Neural crest cell (in vitro differentiated cells): ENCODE results near the gene XPA. TPM values are rescaled to one million over a fixed set of nuclear protein-coding genes. Genes with fewer than 3 reads are reported as not detected.

Source experiments
- DNase-seq: peaks from one replicate; pipeline ENCODE4 v3.0.0; 2021; ENCODE audit warnings: low read depth, mixed read lengths, low spot score
- H3K27ac Mint-ChIP-seq: one replicate; pipeline ENCODE4 v1.8.0; 2021; ENCODE audit warnings: mild to moderate bottlenecking, mixed read lengths; ENCODE audit not compliant: unreplicated experiment
- H3K27me3 Mint-ChIP-seq: 2 replicates; pipeline ENCODE4 v1.8.0; 2021; ENCODE audit warnings: low read depth, mild to moderate bottlenecking, mixed read lengths
- H3K36me3 Mint-ChIP-seq: 2 replicates; pipeline ENCODE4 v1.8.0; 2021; ENCODE audit warnings: low read depth, mild to moderate bottlenecking, mixed read lengths
- H3K4me1 Mint-ChIP-seq: 2 replicates; pipeline ENCODE4 v1.8.0; 2021; ENCODE audit warnings: mixed read lengths
- H3K4me3 Mint-ChIP-seq: one replicate; pipeline ENCODE4 v1.8.0; 2021; ENCODE audit warnings: mild to moderate bottlenecking, mixed read lengths
- H3K9me3 Mint-ChIP-seq: 2 replicates; pipeline ENCODE4 v1.8.0; 2021; ENCODE audit warnings: mixed read lengths
- CTCF ChIP-seq: fragments of 200-600 bp; sonication (generic); conservative IDR thresholded peaks from 2 replicates; pipeline ENCODE4 v1.5.0; 2021; ENCODE audit warnings: antibody characterized with exemption, mild to moderate bottlenecking
- total RNA-seq: library from RNA; stranded (reverse); gene quantifications from 2 replicates; pipeline ENCODE4 v1.2.1, GENCODE V29; 2021

XPA gene
- total RNA-seq, 1 donor from 2014 or later: 15.6 TPM

GRCh38 chr9:97722331-97722730, 25.2 kb upstream of the XPA start:
- Mint-ChIP-seq H3K36me3 (no peaks in the 10 kb centered on the region), H3K27me3 (peaks cover 77% of the 10 kb centered on the region), H3K4me3 (no peak overlapping the region), H3K4me1 (peaks cover under 1% of the 10 kb centered on the region), H3K27ac (no peak overlapping the region), H3K9me3 (peaks cover 3% of the 10 kb centered on the region)
- TF ChIP-seq CTCF: no peak
- DNase-seq: no peak

- DNase-seq: no peak
- H3K9me3 Mint-ChIP-seq: peaks cover 3% of the 10 kb centered on the region
- H3K4me1 Mint-ChIP-seq: no peaks in the 10 kb centered on the region
Observed at GRCh38 chr9:97721396-97721795, 24.3 kb upstream of the XPA start.

GRCh38 chr9:97717866-97718265, 20.7 kb upstream of the XPA start:
- H3K9me3 Mint-ChIP-seq: peaks cover 3% of the 10 kb centered on the region
- H3K27me3 Mint-ChIP-seq: peaks cover 64% of the 10 kb centered on the region
- DNase-seq: no peak
- TF ChIP-seq CTCF: no peak
- no peak overlapping the region for H3K27ac Mint-ChIP-seq
- H3K4me1 Mint-ChIP-seq: no peaks in the 10 kb centered on the region
- H3K4me3 Mint-ChIP-seq: no peak overlapping the region
- H3K36me3 Mint-ChIP-seq: no peaks in the 10 kb centered on the region

More at GRCh38 chr9:97721396-97721795, 24.3 kb upstream of the XPA start:
- TF ChIP-seq CTCF: no peak
- Mint-ChIP-seq H3K4me3 (no peak overlapping the region), H3K27me3 (peaks cover 74% of the 10 kb centered on the region), H3K27ac (no peak overlapping the region), H3K36me3 (no peaks in the 10 kb centered on the region)

GRCh38 chr9:97714435-97714834, 17.3 kb upstream of the XPA start:
- Mint-ChIP-seq H3K4me3 (no peak overlapping the region), H3K27ac (no peak overlapping the region), H3K9me3 (no peaks in the 10 kb centered on the region), H3K27me3 (peaks cover 63% of the 10 kb centered on the region), H3K4me1 (no peaks in the 10 kb centered on the region), H3K36me3 (no peaks in the 10 kb centered on the region)
- DNase-seq: no peak
- no peak for TF ChIP-seq CTCF

GRCh38 chr9:97711223-97711626, 14.1 kb upstream of the XPA start:
- H3K36me3 Mint-ChIP-seq: no peaks in the 10 kb centered on the region
- TF ChIP-seq CTCF: no peak
- no peaks in the 10 kb centered on the region for H3K9me3 Mint-ChIP-seq
- H3K4me1 Mint-ChIP-seq: no peaks in the 10 kb centered on the region
- H3K27me3 Mint-ChIP-seq: peaks cover 68% of the 10 kb centered on the region
- no peak for DNase-seq
- no peak overlapping the region for H3K27ac Mint-ChIP-seq
- no peak overlapping the region for H3K4me3 Mint-ChIP-seq
